Prostate gland (tissue), 2 donors: ENCODE measurements around the gene DYNC2LI1.

Experiments
- CTCF ChIP-seq, 4 experiments: fragments of 200-600 bp in 2 of 4; fragments of 450-650 bp in 2 of 4; sonication (generic) in 2 of 4; IDR thresholded peaks; 1 replicate in 3 of 4; 2 replicates in 1 of 4; pipeline ENCODE4 v1.5.1; 2016 to 2019; ENCODE audit warnings: antibody characterized with exemption in 4 of 4, mild to moderate bottlenecking in 2 of 4, moderate library complexity in 2 of 4
- POLR2A ChIP-seq: fragments of 450-650 bp; IDR thresholded peaks from one replicate; pipeline ENCODE4 v1.6.1; 2016; ENCODE audit warnings: antibody characterized with exemption, mild to moderate bottlenecking
- POLR2AphosphoS5 ChIP-seq: sonication (generic); formaldehyde crosslinking; IDR thresholded peaks from one replicate; pipeline ENCODE4 v1.6.1; 2017; ENCODE audit warnings: antibody characterized with exemption

- TF ChIP-seq CTCF (IDR thresholded peaks at IDR 0.05) (no peak), POLR2AphosphoS5 (no peak), POLR2A (no peak)
Observed at GRCh38 chr2:43823751-43824150, 49.9 kb downstream of the DYNC2LI1 start.
